HCT116 (cell line): ENCODE results near the gene LIMS3. TPM values are rescaled to one million over a fixed set of nuclear protein-coding genes. Genes with fewer than 3 reads are reported as not detected.
A peak's percentile ranks its signal among the peaks of the same experiment; 100 is the strongest.
"Not testable (repeated sequence)": the region's sequence is repeated elsewhere in the genome, so short reads cannot be mapped to it uniquely, and the experiment has no call there.

ENCODE experiments used
- ATAC-seq: fragments of 200-7000 bp; cut with Tn5 transposase; 2 replicates; pipeline ENCODE4 v1.9.1; 2020; ENCODE audit warnings: mild to moderate bottlenecking, moderate library complexity
- BruUV-seq: library from RNA; stranded (reverse); fragments of 400-500 nt; replicated peaks from 2 replicates; lab custom pipeline; 2021; lab: Mats Ljungman, UMichigan
- CTCF ChIA-PET: fragments of 300-600 bp; sonication (Branson Sonifier 250); formaldehyde crosslinking; loops from one replicate; lab custom pipeline; 2021; ENCODE audit warnings: antibody characterized with exemption; lab: Charles Lee
- POLR2A ChIA-PET: fragments of 300-600, 350-600 bp; sonication (Branson Sonifier 250); formaldehyde crosslinking; loops from one replicate; lab custom pipeline; 2021; ENCODE audit warnings: antibody characterized with exemption; lab: Charles Lee
- RAD21 ChIA-PET, 2 experiments: fragments of 300-600 bp; sonication (Branson Sonifier 250); formaldehyde crosslinking; loops; one replicate each; lab custom pipeline; 2023; ENCODE audit warnings: low total read pairs in 2 of 2; ENCODE audit not compliant: uncharacterized antibody in 2 of 2, unreplicated experiment in 2 of 2, low non-redundant PET in 1 of 2; lab: Charles Lee
- DNase-seq: peaks from one replicate; pipeline ENCODE4 v3.0.0-alpha.2; 2010; ENCODE audit warnings: low read depth, low spot score
- H2AFZ ChIP-seq: fragments of 200-600 bp; shearing (Covaris generic), sonication (generic); 2 replicates; pipeline ENCODE4 v1.6.1; 2017; ENCODE audit warnings: low read depth, mixed run types, mixed read lengths, antibody characterized with exemption, low read length; ENCODE audit not compliant: poor library complexity, severe bottlenecking
- H3K27ac ChIP-seq: 2 replicates; pipeline ENCODE4 v1.5.1; 2012; ENCODE audit warnings: low read depth, low read length
- H3K27me3 ChIP-seq: fragments of 200-600 bp; sonication (generic); 2 replicates; pipeline ENCODE4 v1.6.1; 2016; ENCODE audit warnings: mixed run types, low read length, mixed read lengths; ENCODE audit not compliant: insufficient read depth
- H3K36me3 ChIP-seq, 2 experiments: fragments of 200-500 bp in 1 of 2; fragments of 200-600 bp in 1 of 2; sonication (Bioruptor generic) in 1 of 2; sonication (generic) in 1 of 2; 2 replicates each; pipeline versions ENCODE4 v1.5.1 to v1.6.1; 2014 to 2016; ENCODE audit warnings: low read length in 2 of 2, inconsistent platforms in 1 of 2, mixed read lengths in 1 of 2, mixed run types in 1 of 2; ENCODE audit not compliant: insufficient read depth in 2 of 2, control insufficient read depth in 1 of 2
- H3K4me1 ChIP-seq, 2 experiments: fragments of 200-600 bp in 1 of 2; sonication (generic) in 1 of 2; 2 replicates each; pipeline versions ENCODE4 v1.5.1 to v1.6.1; 2012 to 2017; ENCODE audit warnings: low read length in 2 of 2, inconsistent platforms in 1 of 2, mild to moderate bottlenecking in 1 of 2, mixed read lengths in 1 of 2, mixed run types in 1 of 2, moderate library complexity in 1 of 2; ENCODE audit not compliant: insufficient read depth in 2 of 2, control insufficient read depth in 1 of 2
- H3K4me2 ChIP-seq: fragments of 200-600 bp; sonication (generic); 2 replicates; pipeline ENCODE4 v1.6.1; 2017; ENCODE audit warnings: mixed run types, low read length, mixed read lengths
- H3K4me3 ChIP-seq, 2 experiments: fragments of 200-600 bp in 1 of 2; sonication (generic) in 1 of 2; replicated peaks in 1 of 2; 2 replicates each; pipeline ENCODE4 v1.5.1; 2011 to 2016; ENCODE audit warnings: low read length in 2 of 2, control low read depth in 1 of 2, low read depth in 1 of 2, mild to moderate bottlenecking in 1 of 2, mixed read lengths in 1 of 2, mixed run types in 1 of 2
- H3K79me2 ChIP-seq: fragments of 200-600 bp; sonication (generic); 2 replicates; pipeline ENCODE4 v1.6.1; 2017; ENCODE audit warnings: mild to moderate bottlenecking, mixed run types, low read length, moderate library complexity, mixed read lengths; ENCODE audit not compliant: insufficient read depth
- H3K9ac ChIP-seq: fragments of 200-600 bp; sonication (generic); 2 replicates; pipeline ENCODE4 v1.6.1; 2016; ENCODE audit warnings: low read length, mixed read lengths
- H3K9me2 ChIP-seq: fragments of 200-600 bp; sonication (generic), shearing (Covaris generic); 2 replicates; pipeline ENCODE4 v1.6.1; 2017; ENCODE audit warnings: mixed run types, mild to moderate bottlenecking, moderate library complexity; ENCODE audit not compliant: insufficient read depth
- H3K9me3 ChIP-seq, 2 experiments: fragments of 200-500 bp in 1 of 2; fragments of 200-600 bp in 1 of 2; sonication (Bioruptor generic) in 1 of 2; sonication (generic) in 1 of 2; 2 replicates each; pipeline ENCODE4 v1.6.1; 2014 to 2017; ENCODE audit warnings: low read length in 2 of 2, mixed read lengths in 2 of 2, inconsistent platforms in 1 of 2, low read depth in 1 of 2, mild to moderate bottlenecking in 1 of 2, mixed run types in 1 of 2, moderate library complexity in 1 of 2; ENCODE audit not compliant: control insufficient read depth in 1 of 2, insufficient read depth in 1 of 2
- H4K20me1 ChIP-seq: fragments of 200-600 bp; sonication (generic), shearing (Covaris generic); 2 replicates; pipeline ENCODE4 v1.6.1; 2017; ENCODE audit warnings: mixed run types, mild to moderate bottlenecking, moderate library complexity; ENCODE audit not compliant: insufficient read depth
- intact Hi-C: fragments of 100-400 bp; cut with micrococcal nuclease; formaldehyde crosslinking; loops from 2 replicates; pipeline ENCODE4 v1.10.0; 2022
- total RNA-seq: library from RNA; stranded (reverse); gene quantifications from one replicate; pipeline ENCODE4 v1.2.1, GENCODE V29; 2021; ENCODE audit not compliant: unreplicated experiment

Gene LIMS3
- total RNA-seq, 1 experiment from 2014 or later = 1.1 TPM

DNA sequence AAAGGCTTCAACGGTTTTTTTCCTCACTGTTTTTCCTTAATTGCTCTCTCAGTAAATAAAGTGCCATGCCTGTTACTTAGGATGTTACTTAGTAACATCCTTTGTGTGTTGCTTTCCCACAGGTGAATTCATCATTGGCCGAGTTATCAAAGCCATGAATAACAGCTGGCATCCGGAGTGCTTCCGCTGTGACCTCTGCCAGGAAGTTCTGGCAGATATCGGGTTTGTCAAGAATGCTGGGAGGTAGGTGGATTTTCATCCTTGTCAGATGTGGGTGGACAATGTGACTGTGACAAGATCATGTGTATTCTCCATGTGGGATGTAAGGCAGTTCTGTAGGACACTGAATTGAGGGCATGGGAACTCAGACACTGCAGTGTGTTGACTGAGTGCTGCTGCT, 17.3 kb downstream of the LIMS3 start:
- ATAC-seq, POLR2A ChIA-PET, H3K36me3 ChIP-seq, H3K9ac ChIP-seq, H3K4me3 ChIP-seq, H3K79me2 ChIP-seq, H3K4me1 ChIP-seq, H4K20me1 ChIP-seq, H3K27ac ChIP-seq, H3K9me3 ChIP-seq, intact Hi-C loops, H3K4me2 ChIP-seq, BruUV-seq, DNase-seq, RAD21 ChIA-PET, H3K9me2 ChIP-seq, H3K27me3 ChIP-seq, H2AFZ ChIP-seq, CTCF ChIA-PET: not testable (repeated sequence)

DNA sequence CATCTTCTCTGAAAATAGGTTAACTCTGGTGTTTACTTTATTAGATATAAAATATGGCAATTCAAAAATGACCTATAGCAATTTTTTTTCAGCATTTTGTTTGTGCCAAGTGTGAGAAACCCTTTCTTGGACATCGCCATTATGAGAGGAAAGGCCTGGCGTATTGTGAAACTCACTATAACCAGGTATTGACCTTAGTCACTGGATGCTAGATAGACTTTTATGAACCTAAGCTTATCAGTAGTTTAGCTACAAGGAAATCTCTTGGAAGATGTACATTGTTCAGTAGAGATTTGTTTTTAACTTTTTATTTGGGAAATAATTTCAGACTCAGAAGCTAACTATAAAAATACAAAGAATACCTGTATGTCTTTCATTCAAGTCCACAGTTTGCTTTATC, 21.7 kb downstream of the LIMS3 start:
- intact Hi-C loops, RAD21 ChIA-PET, H2AFZ ChIP-seq, BruUV-seq, ATAC-seq, POLR2A ChIA-PET, H3K4me1 ChIP-seq, H3K79me2 ChIP-seq, H3K9ac ChIP-seq, CTCF ChIA-PET, DNase-seq, H3K27me3 ChIP-seq, H3K9me2 ChIP-seq, H3K4me2 ChIP-seq, H3K4me3 ChIP-seq, H4K20me1 ChIP-seq, H3K27ac ChIP-seq, H3K9me3 ChIP-seq, H3K36me3 ChIP-seq: not testable (repeated sequence)

DNA sequence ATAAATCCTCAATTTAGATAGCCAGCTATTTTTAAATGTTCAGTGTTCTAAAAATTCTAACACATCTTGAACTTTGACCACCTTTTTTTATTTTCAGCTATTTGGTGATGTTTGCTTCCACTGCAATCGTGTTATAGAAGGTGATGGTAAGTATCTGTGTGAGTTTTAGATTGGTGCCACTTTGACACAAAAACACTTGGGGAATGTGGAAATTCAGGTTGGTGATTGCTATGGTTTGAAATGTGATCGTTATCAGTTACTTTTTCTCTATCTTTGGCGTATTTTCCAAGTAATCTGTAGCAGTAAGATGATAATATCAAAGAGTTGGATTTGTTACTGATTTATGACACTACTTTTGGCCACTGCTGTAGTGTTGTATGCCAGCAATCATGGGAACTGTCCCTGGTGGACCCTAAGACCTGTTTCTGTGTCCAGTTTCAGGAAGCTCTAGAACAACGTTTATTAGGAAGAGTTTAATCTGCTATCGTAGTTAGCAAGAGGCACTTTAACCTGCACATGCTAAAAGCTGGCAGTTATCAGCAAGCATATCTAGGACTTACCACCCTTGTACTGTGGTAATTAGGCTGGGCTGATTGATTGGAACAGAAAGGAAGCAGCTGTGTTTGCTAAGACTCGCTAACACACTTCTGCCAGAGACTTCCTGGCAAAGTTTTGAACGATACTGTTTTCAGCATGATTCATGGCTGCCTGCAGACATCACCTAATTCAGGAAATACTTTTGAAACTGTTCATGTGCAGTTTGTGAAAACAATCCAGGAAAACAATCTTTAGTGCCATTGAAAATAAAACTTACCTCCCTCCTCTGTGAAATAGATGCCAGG, 23.3 kb downstream of the LIMS3 start:
- H3K4me3 ChIP-seq, H3K27me3 ChIP-seq, H2AFZ ChIP-seq, H4K20me1 ChIP-seq, H3K27ac ChIP-seq, RAD21 ChIA-PET, intact Hi-C loops, H3K9me2 ChIP-seq, H3K4me2 ChIP-seq, H3K9me3 ChIP-seq, H3K4me1 ChIP-seq, BruUV-seq, CTCF ChIA-PET, H3K9ac ChIP-seq, POLR2A ChIA-PET, H3K79me2 ChIP-seq, H3K36me3 ChIP-seq, DNase-seq: not testable (repeated sequence)
- peak; percentile 69 for ATAC-seq

DNA sequence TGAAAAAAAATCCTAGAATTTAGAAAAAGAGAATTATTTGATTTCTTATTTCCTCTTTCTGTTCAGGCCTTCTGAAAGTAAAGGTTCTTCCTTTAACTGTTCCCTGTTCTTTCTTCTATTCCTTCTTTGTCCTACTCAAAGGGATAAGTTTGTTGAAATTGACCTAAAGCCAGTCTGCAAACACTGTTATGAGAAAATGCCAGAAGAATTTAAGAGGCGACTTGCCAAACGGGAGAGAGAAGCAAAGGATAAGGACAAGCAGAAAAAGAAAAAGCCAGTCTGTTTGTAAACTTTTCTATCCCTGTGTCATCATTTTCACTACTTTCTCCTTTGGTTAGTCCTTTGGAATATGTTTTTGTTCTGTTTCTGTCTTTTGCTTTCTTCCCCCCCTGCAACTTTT, 26.0 kb downstream of the LIMS3 start:
- not testable (repeated sequence) for BruUV-seq

More for the DNA sequence above, 26.0 kb downstream of the LIMS3 start:
- RAD21 ChIA-PET, H3K27me3 ChIP-seq, H3K9me2 ChIP-seq, POLR2A ChIA-PET, H3K4me2 ChIP-seq, H3K79me2 ChIP-seq, H4K20me1 ChIP-seq, H3K9me3 ChIP-seq, H2AFZ ChIP-seq, H3K36me3 ChIP-seq, CTCF ChIA-PET, DNase-seq, H3K9ac ChIP-seq, ATAC-seq, intact Hi-C loops, H3K4me1 ChIP-seq, H3K27ac ChIP-seq, H3K4me3 ChIP-seq: not testable (repeated sequence)
